Amygdala (tissue), 56 donors: ENCODE data around the gene XPR1.
"Not testable (repeated sequence)": the region's sequence is repeated elsewhere in the genome, so short reads cannot be mapped to it uniquely, and the experiment has no call there.

Experiments used
- DNase-seq, 56 donors: peaks; one replicate each; lab custom pipeline; 2025; lab: John Stamatoyannopoulos, UW

XPR1 gene

DNA sequence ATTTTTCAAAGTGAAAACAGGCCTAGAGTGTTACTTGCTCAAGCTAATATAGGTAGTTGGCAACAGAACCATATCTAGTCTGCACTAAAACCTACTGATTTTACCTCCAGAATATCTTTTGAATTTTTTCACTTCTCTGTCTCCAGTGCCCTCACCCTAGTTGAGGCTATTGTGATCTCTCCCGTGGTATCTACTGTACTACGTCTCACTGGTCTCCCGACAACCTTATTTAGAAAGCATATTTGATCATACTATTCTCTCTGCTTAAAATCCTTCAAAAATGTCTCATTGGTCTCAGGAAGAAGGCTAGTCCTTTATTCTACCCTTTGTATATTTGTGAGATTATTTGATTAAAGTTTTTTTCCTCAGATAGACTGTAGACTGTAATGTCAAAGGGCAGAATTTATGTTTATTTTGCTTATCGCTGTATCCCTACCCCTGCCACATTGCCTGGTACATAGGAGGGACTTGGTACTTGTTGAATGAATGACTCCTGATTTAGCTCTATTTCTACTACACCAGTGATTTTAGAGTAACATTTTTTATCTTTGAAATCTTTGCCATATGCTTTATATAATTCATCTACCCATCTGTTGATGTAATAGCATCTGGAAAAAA lies 145.4 kb downstream of the XPR1 start:
- DNase-seq, result no peak

DNA sequence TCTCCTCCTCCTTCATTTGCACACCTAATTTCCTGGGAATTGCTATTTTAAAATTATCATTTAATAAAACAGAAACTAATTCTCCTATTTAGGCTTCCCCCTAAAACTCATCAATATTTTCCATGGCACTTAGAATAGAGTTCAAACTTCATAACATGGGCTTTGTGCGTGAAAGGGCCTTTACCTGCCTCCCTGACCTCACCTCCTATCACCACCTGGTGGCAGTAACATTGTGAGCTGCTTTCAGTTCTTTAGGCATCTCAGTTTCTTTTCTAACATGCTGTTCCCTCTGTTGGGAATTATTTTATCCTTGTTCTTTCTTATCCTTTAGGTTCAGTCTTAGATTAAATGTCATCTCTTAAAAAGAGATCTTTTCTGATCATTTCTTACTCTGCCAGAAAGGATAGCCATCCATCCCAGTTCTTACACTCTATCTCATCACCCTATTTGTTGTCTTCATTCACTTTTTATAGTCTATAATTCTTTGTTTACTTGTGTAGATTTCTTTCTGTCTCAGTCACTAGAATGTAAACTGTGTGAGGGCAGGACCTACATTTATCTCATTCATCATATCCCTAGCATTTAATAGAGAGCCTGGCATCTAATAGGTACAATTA lies 147.1 kb downstream of the XPR1 start:
- no peak for DNase-seq

DNA sequence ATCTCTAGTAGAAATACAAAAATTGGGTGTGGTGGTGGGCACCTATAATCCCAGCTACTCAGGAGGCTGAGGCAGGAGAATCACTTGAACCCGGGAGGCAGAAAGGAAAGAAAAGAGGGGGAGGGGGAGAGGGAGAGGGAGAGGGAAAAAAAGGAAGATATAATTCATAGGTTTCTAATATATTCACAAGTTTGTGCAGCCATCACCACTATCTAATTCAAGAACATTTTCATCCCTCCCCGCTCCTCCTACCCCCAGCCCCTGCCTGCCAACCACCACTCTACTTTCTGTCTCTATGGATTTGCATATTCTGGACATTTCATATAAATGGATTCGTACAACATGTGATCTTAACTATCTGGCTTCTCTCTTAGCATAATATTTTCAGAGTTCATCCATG lies 147.8 kb downstream of the XPR1 start:
- DNase-seq, result no peak

DNA sequence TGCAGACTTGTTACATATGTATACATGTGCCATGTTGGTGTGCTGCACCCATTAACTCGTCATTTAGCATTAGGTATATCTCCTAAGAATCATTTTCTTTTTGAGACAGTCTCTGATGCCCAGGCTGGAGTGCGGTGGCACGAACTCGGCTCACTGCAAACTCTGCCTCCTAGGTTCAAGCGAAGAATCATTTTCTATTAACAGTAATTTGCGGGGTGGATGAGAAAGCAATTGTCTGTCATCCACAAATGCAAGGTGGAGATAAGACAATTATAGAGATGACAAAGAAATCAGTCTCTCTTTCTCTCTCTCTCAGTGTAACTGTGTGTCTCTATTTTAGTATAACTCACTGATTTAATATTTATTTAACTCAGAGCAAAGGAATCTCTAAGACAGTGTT lies 149.9 kb downstream of the XPR1 start:
- no peak for DNase-seq

DNA sequence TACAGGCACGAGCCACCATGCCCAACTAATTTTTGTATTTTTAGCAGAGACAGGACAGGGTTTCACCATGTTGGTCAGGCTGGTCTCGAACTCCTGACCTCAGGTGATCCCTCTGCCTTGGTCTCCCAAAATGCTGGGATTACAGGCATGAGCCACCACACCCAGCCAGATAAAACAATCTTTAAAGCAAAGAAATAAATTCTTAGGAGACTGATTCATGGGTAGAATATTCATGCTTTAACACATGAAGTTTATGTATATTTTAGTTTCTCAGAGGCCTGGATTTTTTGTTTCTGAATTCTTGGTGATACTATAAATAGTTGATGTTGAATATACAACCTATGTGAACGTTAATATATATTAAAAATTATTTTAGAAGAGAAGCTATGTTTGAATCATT lies 153.5 kb downstream of the XPR1 start:
- no peak for DNase-seq

DNA sequence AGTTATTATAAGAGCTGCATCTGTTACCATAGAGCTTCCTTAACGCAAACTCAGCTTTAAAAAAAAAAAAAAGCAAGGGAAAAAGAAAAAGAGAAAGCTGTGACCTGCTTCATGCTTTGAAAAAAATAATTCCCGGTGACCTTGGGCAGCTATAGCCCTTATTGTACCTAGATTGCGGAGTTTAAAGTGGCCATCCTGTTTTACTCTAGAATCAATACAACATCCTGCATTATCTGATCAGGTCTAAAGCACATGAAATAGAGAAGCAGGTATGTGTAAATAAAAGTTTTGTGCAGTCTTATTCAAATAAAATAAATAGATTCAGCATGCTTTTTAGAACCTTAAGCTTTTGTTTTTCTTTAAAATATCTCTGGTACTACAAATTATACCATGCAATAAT lies 154.1 kb downstream of the XPR1 start:
- DNase-seq, result no peak

DNA sequence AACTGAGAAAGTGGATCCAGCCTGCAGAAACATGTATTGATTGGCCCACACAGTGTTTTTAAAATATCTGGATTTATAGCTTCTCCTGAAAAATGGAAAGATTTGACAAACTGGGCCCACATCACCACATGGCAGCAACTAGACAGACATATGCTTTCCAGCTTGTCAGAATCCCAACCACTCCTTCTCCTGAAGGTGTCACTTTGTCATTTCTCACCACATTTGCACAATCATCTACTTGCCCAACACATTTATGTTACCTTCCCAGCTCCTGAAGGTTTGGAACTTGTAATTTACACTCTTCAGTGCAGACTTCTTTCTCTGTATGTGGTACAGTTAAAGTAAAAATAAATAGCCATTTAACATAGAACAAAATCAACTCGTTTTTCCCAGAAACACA lies 154.8 kb downstream of the XPR1 start:
- DNase-seq, result no peak

DNA sequence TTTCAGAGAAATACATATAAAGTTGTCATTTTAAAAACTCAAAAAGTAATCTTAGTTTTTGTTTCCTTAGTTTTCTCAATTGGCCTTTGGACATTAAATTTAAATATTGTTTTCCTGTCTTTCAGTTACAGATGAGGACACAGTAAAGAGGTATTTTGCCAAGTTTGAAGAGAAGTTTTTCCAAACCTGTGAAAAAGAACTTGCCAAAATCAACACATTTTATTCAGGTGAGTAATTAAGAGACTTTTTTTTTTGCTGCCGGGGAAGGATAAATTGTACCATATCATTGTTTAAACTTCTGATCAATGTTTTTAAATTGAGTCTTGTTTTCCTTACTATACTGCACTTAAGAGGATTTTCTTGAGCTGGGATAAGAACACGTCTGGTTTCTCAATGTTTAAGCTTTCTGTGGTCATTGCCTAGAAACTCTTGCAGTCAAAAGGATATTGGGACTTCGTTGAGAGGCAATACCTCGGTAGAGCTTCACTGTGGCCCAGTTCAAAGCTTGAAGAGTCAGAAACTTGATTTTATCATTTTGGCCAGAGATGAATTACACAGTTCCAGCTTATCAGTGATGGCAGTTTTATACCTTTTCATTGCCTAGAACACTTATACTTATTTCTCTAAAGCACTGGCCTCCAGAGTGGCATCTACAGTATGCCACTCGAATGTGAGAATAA lies 155.9 kb downstream of the XPR1 start:
- no peak for DNase-seq

DNA sequence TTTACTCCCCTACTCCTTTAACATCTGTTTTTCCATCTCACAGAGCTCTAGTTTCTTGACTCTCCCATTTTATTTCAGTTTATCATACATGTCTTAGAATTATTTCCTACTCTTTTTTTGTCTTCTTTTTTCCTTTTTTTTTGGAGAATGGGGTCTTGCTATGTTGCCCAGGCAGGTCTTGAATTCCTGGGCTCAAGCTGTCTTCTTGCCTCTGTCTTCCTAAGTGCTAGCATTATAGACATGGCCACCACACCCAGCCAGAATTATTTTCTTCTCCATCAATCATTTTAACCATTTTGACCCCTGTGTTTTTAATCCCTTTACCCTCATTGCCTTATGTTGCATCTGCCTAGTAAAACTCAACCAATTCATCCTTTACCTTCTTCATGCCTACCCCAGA lies 157.6 kb downstream of the XPR1 start:
- no peak for DNase-seq

DNA sequence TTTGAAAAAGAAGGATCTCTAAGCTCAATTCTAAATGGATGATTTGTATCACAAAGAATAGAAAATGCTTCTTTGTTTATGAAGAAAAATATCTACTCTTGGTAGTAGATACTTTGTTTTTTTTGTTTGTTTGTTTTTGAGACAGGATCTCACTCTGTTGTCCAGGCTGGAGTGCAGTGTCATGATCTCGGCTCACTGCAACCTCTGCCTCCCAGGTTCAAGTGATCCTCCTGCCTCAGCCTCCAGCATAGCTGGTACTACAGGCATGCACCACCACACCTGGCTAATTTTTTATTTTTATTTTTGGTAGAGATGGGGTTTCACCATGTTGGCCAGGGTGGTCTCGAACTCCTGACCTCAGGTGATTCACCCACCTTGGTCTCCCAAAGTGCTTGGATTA lies 159.3 kb downstream of the XPR1 start:
- DNase-seq, result not testable (repeated sequence)

DNA sequence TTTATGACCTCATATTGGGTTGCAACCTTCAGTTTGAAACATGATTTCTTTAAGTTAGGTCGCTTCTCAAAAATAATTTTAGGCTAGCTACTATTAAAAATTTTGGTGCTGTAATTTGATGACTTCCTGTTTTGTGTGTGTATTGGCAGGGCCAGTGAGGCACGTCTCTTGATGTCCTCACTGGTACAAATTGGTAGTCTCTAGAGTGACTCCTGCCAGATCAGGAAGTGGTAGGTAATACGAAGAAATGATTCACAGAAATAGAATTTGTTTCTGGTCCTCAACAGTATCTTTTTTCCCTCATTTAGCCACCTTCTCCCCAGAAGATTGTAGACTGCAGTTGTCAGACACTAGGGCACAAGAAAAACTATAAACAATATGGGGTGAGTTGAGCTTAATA lies 160.0 kb downstream of the XPR1 start:
- DNase-seq, result no peak

DNA sequence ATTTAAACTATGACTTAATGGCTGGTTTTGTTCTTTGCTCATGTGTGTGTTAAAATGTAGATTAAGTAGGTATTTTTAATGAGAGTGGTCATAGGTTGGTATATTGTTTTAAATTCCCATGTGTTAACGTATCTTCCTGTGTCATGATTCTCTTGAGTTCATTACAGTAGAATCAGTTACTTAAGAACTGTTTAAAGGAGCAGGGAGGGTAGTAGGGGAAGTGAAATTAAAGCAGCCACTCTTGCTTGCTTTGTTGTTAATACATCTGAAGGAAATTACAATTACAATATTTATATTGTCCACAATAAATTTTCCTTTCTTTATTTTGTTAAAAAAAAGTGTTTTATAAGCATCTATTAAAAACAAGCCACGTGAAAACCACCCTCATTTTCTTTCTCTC lies 161.6 kb downstream of the XPR1 start:
- no peak for DNase-seq

DNA sequence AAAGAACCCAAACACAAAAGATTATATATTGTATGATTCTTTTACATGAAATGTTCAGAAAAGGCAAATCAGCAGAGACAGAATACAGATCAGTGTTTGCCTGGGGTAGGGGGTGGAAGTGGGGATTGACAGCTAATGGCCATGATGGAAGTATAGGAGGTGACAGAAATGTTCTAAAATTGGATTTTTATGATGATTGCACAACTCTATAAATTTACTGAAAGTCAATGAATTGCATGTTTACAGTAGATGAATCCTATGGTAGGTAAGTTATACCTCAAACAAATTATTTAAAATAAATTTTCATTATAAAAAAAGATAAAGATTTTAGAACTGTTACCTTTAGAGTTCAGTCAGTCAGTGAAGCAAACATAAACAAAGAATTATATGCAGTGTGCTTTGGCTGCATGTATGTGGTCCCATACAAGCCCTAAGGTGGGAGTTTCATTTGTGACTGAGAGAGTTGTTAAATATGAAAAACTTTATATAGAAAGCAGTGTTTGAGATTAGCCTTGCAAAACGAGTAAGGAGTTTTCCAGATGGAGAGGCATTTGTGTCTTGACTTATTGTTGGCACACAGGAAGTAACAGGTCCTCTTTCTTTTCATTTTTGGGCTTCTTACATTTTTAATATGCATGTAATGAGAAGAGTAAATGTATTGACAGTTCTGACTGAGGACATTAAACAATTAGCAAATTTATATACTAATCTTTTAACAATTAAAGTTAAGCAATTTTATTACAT lies 165.2 kb downstream of the XPR1 start:
- DNase-seq, result no peak

DNA sequence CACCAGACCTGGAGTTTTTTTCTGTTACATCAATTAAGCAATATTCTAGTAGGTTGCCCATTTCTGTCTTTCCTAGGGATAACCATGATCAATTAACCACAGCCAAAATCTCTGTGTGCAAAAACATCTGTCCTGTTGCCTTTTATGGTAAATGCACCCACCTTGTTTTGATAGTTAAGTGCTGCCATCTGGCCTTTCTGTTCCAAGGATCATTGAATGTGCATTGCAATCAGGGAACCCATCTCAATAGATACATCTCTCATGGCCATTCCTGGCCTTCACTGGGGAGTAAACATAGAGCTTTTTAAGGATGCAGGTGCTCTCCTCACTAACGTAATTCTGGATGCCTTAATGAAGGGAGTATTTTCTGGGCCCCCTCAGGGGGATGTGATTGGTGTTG lies 169.1 kb downstream of the XPR1 start:
- no peak for DNase-seq

DNA sequence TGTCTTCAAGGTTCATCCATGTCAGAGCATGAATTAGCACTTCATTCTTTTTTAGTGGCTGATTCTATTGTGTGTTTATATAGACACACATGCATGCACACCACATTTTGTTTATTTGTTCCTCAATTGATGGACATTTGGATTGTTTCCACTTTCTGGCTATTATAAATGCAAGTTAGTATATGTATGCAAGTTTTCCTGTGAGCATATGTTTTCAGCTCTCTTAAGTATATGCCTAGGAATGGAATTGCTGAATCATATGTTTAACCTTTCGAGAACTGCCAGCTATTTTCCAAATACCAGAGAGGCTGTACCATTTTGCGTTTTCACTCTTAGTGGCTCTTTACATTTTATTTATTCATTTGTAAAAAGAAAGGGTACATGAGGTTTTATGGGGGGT lies 171.0 kb downstream of the XPR1 start:
- DNase-seq, result no peak

DNA sequence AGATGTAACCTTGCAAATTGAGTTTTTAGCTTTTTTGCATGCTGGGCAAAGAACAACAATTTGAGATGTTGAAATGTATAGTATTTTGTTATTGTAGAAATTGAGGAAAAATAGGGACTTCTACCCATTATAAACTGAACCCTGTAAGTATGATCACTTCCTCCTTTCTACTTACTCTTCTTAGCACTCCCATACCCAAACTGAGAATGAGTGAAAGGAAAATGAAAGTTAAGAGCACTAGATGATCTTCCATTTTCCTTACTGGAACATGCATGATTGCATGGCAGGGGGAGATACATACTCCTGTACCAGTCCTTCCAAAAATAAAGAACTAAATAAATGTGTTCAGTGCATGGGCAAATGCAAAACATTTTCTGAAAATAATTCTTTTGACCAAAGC lies 173.5 kb downstream of the XPR1 start:
- no peak for DNase-seq

DNA sequence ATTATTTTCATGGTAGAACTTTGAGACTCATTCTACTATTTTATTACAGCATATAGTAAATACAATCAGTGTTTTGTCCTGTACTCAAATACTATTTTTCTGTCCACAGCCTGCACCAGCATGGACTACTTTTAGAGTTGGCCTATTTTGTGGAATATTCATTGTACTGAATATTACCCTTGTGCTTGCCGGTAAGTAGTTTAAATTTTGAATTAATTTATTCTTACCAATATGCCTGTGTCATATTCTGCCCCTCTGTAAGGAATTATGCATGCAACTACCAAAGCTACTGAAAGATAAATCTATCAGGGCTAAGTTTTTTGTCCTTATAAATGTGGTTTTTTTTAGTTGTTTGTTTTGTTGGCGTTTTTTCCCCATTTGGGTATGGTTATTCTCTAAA lies 179.5 kb downstream of the XPR1 start:
- no peak for DNase-seq

DNA sequence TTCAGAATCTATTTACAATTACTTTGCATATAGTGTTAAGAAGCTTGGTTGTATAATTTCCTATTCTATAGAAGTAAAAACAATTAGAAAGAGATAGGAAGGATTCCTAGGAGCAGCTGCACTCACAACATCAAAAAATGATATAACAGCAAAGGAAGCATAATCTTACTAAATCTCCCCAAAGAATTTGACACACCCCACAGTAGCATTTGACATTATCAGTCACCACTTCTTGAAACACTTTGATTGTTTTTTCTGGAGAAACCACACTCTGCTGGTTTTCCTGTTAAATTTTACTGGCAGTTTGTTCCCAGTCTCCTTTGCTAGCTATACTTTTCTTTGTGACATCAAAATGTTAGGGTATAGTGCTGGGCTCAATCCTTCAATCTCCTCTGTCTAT lies 180.1 kb downstream of the XPR1 start:
- DNase-seq, result no peak

DNA sequence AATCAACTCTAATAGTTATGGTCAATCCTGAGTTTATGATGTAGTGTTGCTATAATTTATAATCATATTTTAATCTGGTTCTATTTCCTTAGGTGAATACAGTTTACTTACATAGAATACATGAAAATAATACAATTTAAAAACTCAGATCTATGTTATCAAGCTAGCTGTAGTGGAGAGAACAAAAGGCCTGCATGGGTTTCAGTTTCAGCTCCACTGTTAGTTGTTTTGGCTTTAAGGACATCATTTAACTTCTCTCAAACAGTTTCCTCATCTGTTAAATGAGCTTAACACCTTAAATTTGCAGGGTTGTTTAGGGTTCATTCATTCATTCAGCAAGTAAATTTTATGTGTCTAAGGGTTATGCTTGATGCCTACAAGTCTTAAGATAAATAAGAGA lies 182.4 kb downstream of the XPR1 start:
- no peak for DNase-seq

DNA sequence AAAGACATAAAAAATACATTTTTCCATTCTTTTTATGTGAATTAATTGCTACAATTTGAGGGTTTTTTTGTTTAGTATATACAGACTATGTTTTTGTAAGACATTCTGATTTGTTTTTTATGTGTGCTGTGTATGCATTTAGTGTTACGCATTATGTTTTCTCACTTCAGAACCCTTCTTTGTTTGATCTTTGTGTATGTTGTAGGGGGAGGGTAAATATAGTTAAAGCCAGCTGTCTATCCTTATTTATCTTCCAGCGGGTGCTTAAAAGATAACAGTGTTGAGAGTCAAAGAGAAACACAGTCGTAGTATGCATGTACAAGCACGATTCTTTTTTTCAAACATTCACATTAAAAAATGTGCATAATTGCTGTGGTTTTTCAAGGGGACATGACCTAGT lies 183.4 kb downstream of the XPR1 start:
- no peak for DNase-seq

DNA sequence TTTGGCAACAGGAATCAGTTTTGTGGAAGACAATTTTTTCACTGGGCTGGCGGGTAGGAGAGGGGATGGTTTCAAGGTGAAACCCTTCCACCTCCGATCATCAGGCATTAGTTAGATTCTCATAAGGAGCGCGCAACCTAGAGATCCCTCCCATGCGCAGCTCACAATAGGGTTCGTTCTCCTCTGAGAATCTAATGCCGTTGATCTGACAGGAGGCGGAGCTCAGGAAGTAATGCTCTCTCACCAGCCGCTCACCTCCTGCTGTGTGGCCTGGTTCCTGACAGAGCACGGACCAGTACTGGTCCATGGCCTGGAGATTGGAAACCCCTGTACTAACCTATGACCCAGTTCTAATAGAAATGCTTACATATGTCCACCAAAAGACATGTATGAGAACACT lies 184.3 kb downstream of the XPR1 start:
- no peak for DNase-seq

DNA sequence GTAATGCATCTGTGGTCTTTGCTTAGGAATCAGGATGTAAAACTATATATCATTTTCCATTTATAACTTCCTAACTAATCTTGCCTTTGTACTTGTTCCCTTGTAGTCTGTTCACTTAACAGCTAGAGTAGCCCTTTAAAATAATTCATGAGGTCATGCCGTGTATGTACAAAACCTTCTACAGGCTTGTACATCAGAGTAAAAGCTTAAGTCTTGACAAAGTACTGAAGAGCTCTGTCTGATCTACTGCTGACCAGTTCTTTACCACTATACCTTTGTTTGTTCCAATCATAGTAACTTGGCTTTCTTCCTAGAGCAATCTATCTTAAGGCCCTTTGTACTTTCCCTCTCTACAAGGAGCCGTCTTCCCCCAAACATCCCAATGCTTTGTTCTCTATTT lies 190.1 kb downstream of the XPR1 start:
- no peak for DNase-seq
